ENCODE measurements around the gene DLG5.

The DLG5 gene

GRCh38 chr10:77873536-77874380 lies 52.8 kb downstream of the DLG5 start:
- H3K9me3 ChIP-seq (ENCODE audit: control insufficient read depth, low read length) = no peaks in the 10 kb centered on the region
- peak; percentile 34 for DNase-seq (ENCODE audit: low read depth)
- H3K27me3 ChIP-seq (replicated peaks; ENCODE audit: control insufficient read depth, insufficient read depth, low read length) = no peaks in the 10 kb centered on the region
- peak overlapping the region; percentile 15 for H3K9ac ChIP-seq (ENCODE audit: low read length)
- H3K4me1 ChIP-seq (ENCODE audit: control insufficient read depth, insufficient read depth, low read length) = peaks cover 35% of the 10 kb centered on the region
- H3K36me3 ChIP-seq (ENCODE audit: control insufficient read depth, insufficient read depth, low read length, severe bottlenecking) = no peaks in the 10 kb centered on the region
- no peak overlapping the region for H3K4me3 ChIP-seq (ENCODE audit: low read length)

DNA sequence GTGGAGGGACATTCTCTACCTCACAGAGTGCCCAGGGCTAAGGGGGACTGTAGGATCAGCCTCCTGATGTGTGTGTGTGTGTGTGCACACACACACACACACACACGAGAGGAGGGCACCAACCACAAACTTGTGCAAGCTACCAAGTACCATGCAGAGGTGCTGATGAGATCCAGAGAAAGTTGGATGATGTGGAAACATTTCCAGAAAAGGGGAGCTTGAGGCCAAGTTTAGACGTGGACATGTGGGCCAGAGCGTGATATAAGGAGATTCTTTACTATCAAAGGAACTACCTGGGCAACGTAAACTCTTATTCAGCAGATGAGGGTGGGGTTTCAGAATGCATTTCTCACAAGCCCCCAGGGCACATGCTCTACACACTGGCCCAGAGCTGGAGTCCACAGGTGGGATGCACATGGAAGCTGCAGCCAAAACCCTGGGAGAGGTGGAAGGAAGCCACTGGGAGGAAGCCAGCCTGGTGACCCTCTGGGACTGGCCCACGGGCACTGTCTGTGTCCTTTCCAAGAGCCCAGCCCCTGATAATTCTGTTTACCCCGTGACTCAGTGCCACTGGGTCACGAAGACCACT lies 53.5 kb downstream of the DLG5 start:
- no peaks in the 10 kb centered on the region for H3K9me3 ChIP-seq (ENCODE audit: control insufficient read depth, low read length)
- H3K9ac ChIP-seq (ENCODE audit: low read length) = no peak overlapping the region
- no peaks in the 10 kb centered on the region for H3K27me3 ChIP-seq (replicated peaks; ENCODE audit: control insufficient read depth, insufficient read depth, low read length)
- peaks cover 35% of the 10 kb centered on the region for H3K4me1 ChIP-seq (ENCODE audit: control insufficient read depth, insufficient read depth, low read length)
- no peak overlapping the region for H3K4me3 ChIP-seq (ENCODE audit: low read length)
- no peak for DNase-seq (ENCODE audit: low read depth)
- H3K36me3 ChIP-seq (ENCODE audit: control insufficient read depth, insufficient read depth, low read length, severe bottlenecking) = peaks cover 2% of the 10 kb centered on the region

DNA sequence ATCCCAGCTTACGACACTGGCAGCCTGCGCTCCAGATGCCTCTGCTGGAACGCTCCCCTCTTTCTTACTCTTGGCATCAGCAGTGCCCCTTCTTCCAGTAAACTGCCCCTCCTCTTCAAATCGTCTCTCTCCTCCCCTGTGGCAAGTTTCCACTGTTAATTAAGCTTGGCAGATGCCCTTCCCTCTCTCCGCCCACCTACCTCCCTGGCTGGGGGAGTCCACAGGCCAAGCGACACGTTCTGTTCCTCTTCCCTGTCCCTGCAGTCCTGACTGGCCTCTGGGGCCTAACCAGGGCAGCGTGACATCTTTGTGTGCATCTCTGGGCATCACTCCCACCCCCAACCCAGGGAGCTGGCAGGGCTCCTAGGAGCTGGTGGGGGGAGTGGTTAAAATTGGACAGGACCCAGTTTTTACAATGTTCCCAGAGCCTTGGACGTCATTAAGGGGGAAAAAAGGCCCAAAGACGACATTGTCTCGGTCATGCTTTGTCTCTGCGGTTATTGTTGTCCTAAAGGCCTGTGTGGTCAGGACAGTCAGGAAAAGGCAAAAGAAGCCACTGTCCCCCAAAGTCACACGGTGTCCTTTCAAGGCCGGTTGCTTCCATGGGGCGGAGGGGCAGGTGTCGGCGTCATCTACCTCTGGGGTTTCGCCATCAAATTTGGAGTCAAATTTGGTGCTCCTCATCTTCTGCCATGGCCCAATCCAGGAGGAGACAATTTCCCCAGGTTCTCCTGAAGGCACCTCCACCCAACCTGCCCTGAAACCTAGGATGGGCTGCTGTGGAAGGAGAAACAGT lies 54.2 kb downstream of the DLG5 start:
- peaks cover 7% of the 10 kb centered on the region for H3K36me3 ChIP-seq (ENCODE audit: control insufficient read depth, insufficient read depth, low read length, severe bottlenecking)
- no peak overlapping the region for H3K9ac ChIP-seq (ENCODE audit: low read length)
- DNase-seq (ENCODE audit: low read depth) = peak; percentile 17
- no peaks in the 10 kb centered on the region for H3K27me3 ChIP-seq (replicated peaks; ENCODE audit: control insufficient read depth, insufficient read depth, low read length)
- H3K4me3 ChIP-seq (ENCODE audit: low read length) = no peak overlapping the region
- no peaks in the 10 kb centered on the region for H3K9me3 ChIP-seq (ENCODE audit: control insufficient read depth, low read length)
- peaks cover 35% of the 10 kb centered on the region for H3K4me1 ChIP-seq (ENCODE audit: control insufficient read depth, insufficient read depth, low read length)

GRCh38 chr10:77869626-77870420 lies 56.7 kb downstream of the DLG5 start:
- peaks cover 35% of the 10 kb centered on the region for H3K4me1 ChIP-seq (ENCODE audit: control insufficient read depth, insufficient read depth, low read length)
- no peak overlapping the region for H3K4me3 ChIP-seq (ENCODE audit: low read length)
- H3K9ac ChIP-seq (ENCODE audit: low read length) = no peak overlapping the region

GRCh38 chr10:77868523-77868922 lies 58.0 kb downstream of the DLG5 start:
- no peak for DNase-seq (ENCODE audit: low read depth)
- no peak overlapping the region for H3K9ac ChIP-seq (ENCODE audit: low read length)
- H3K36me3 ChIP-seq (ENCODE audit: control insufficient read depth, insufficient read depth, low read length, severe bottlenecking) = peaks cover 26% of the 10 kb centered on the region
- peaks cover 30% of the 10 kb centered on the region for H3K4me1 ChIP-seq (ENCODE audit: control insufficient read depth, insufficient read depth, low read length)
- no peaks in the 10 kb centered on the region for H3K9me3 ChIP-seq (ENCODE audit: control insufficient read depth, low read length)
- no peaks in the 10 kb centered on the region for H3K27me3 ChIP-seq (replicated peaks; ENCODE audit: control insufficient read depth, insufficient read depth, low read length)
- no peak overlapping the region for H3K4me3 ChIP-seq (ENCODE audit: low read length)

More at GRCh38 chr10:77869626-77870420, 56.7 kb downstream of the DLG5 start:
- no peaks in the 10 kb centered on the region for H3K9me3 ChIP-seq (ENCODE audit: control insufficient read depth, low read length)
- peak; percentile 51 for DNase-seq (ENCODE audit: low read depth)
- H3K36me3 ChIP-seq (ENCODE audit: control insufficient read depth, insufficient read depth, low read length, severe bottlenecking) = peaks cover 24% of the 10 kb centered on the region
- H3K27me3 ChIP-seq (replicated peaks; ENCODE audit: control insufficient read depth, insufficient read depth, low read length) = no peaks in the 10 kb centered on the region

DNA sequence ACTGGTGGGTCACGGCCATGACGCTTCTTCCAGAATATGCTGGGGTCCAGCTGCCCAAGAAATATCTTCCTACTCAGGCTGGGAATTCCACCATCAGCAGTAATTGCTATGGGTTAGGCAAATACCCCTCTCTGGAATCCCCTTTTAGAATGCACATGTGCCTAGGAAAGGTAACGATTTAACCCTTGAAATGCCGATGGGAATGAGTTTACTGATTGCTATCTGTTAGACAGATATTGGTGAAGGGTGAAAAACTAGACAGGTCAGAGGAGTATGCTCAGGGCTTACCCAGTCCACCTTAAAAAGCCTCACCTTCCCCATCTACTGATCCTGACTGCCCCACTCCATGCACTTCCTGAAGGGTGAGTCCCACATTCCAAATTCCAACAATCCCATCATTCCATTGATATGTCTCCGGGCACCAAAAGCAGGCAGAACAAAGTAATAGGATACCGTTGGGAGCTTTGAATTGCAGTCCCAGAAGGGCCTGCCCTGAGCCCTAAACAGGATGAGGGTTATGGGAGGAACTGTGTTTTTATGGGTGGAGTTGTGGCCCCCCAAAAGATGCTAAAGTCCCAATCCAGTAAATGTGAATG lies 59.3 kb downstream of the DLG5 start:
- DNase-seq (ENCODE audit: low read depth) = no peak
- peaks cover 33% of the 10 kb centered on the region for H3K4me1 ChIP-seq (ENCODE audit: control insufficient read depth, insufficient read depth, low read length)
- peaks cover 27% of the 10 kb centered on the region for H3K36me3 ChIP-seq (ENCODE audit: control insufficient read depth, insufficient read depth, low read length, severe bottlenecking)
- no peaks in the 10 kb centered on the region for H3K9me3 ChIP-seq (ENCODE audit: control insufficient read depth, low read length)
- no peak overlapping the region for H3K9ac ChIP-seq (ENCODE audit: low read length)
- H3K27me3 ChIP-seq (replicated peaks; ENCODE audit: control insufficient read depth, insufficient read depth, low read length) = no peaks in the 10 kb centered on the region
- H3K4me3 ChIP-seq (ENCODE audit: low read length) = no peak overlapping the region

DNA sequence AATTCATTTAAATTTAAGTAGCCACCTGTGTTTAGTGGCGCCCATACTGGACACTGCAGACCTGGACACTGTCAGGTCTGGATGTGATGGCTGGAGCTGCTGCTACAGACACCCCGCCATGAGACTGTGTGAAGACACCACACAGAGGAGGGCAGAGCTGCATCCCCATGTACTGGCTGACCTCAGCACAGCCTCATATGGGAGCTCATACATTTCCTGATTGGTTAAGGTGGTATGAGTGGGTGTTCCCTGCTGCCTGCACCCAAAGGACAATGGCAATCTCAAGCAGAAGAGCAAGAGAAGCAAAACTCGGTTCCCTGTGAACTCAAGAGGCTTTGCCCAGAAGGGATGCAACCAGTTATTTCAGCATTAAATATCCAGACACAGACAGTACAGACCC lies 60.0 kb downstream of the DLG5 start:
- no peak overlapping the region for H3K4me3 ChIP-seq (ENCODE audit: low read length)
- H3K9me3 ChIP-seq (ENCODE audit: control insufficient read depth, low read length) = no peaks in the 10 kb centered on the region
- H3K4me1 ChIP-seq (ENCODE audit: control insufficient read depth, insufficient read depth, low read length) = peaks cover 33% of the 10 kb centered on the region
- no peaks in the 10 kb centered on the region for H3K27me3 ChIP-seq (replicated peaks; ENCODE audit: control insufficient read depth, insufficient read depth, low read length)
- no peak overlapping the region for H3K9ac ChIP-seq (ENCODE audit: low read length)
- DNase-seq (ENCODE audit: low read depth) = no peak
- peaks cover 27% of the 10 kb centered on the region for H3K36me3 ChIP-seq (ENCODE audit: control insufficient read depth, insufficient read depth, low read length, severe bottlenecking)

GRCh38 chr10:77865580-77866324 lies 60.8 kb downstream of the DLG5 start:
- H3K4me1 ChIP-seq (ENCODE audit: control insufficient read depth, insufficient read depth, low read length) = peaks cover 37% of the 10 kb centered on the region
- no peak overlapping the region for H3K4me3 ChIP-seq (ENCODE audit: low read length)
- no peaks in the 10 kb centered on the region for H3K27me3 ChIP-seq (replicated peaks; ENCODE audit: control insufficient read depth, insufficient read depth, low read length)
- peaks cover 27% of the 10 kb centered on the region for H3K36me3 ChIP-seq (ENCODE audit: control insufficient read depth, insufficient read depth, low read length, severe bottlenecking)
- DNase-seq (ENCODE audit: low read depth) = no peak
- no peaks in the 10 kb centered on the region for H3K9me3 ChIP-seq (ENCODE audit: control insufficient read depth, low read length)
- no peak overlapping the region for H3K9ac ChIP-seq (ENCODE audit: low read length)

- Histone ChIP-seq H3K4me1 (ENCODE audit: control insufficient read depth, insufficient read depth, low read length) (peaks cover 35% of the 10 kb centered on the region), H3K9me3 (ENCODE audit: control insufficient read depth, low read length) (no peaks in the 10 kb centered on the region), H3K4me3 (ENCODE audit: low read length) (no peak overlapping the region), H3K36me3 (ENCODE audit: control insufficient read depth, insufficient read depth, low read length, severe bottlenecking) (peaks cover 31% of the 10 kb centered on the region), H3K27me3 (replicated peaks; ENCODE audit: control insufficient read depth, insufficient read depth, low read length) (no peaks in the 10 kb centered on the region), H3K9ac (ENCODE audit: low read length) (no peak overlapping the region)
- DNase-seq (ENCODE audit: low read depth) = no peak
Observed at GRCh38 chr10:77864151-77864851, 62.3 kb downstream of the DLG5 start.

GRCh38 chr10:77863446-77863845 lies 63.1 kb downstream of the DLG5 start:
- Histone ChIP-seq H3K27me3 (replicated peaks; ENCODE audit: control insufficient read depth, insufficient read depth, low read length) (no peaks in the 10 kb centered on the region), H3K36me3 (ENCODE audit: control insufficient read depth, insufficient read depth, low read length, severe bottlenecking) (peaks cover 32% of the 10 kb centered on the region), H3K4me3 (ENCODE audit: low read length) (no peak overlapping the region), H3K9me3 (ENCODE audit: control insufficient read depth, low read length) (no peaks in the 10 kb centered on the region), H3K4me1 (ENCODE audit: control insufficient read depth, insufficient read depth, low read length) (peaks cover 35% of the 10 kb centered on the region), H3K9ac (ENCODE audit: low read length) (no peak overlapping the region)
- DNase-seq (ENCODE audit: low read depth) = no peak

Measured in adipocyte (in vitro differentiated cells).